HepG2 (cell line): ENCODE results near the gene LIPT1. TPM values are rescaled to one million over a fixed set of nuclear protein-coding genes. Genes with fewer than 3 reads are reported as not detected.
A peak's percentile ranks its signal among the peaks of the same experiment; 100 is the strongest.

Source experiments
- AKAP8 ChIP-seq: sonication (generic); formaldehyde crosslinking; IDR thresholded peaks from 2 replicates; pipeline ENCODE4 v1.5.1; 2020; ENCODE audit warnings: mild to moderate bottlenecking, missing genetic modification reagents
- CEBPB ChIP-seq: IDR thresholded peaks from 2 replicates; pipeline ENCODE4 v1.6.1; 2011; ENCODE audit warnings: low read depth, low read length, improper control_type of control experiment, borderline replicate concordance
- CHD2 ChIP-seq: IDR thresholded peaks from 2 replicates; pipeline ENCODE4 v1.6.1; 2011; ENCODE audit warnings: low read depth, low read length, improper control_type of control experiment
- CREB1 ChIP-seq, 2 experiments: fragments of 450-650 bp in 1 of 2; IDR thresholded peaks; 2 replicates each; pipeline ENCODE4 v1.6.1; 2016 to 2017; ENCODE audit warnings: control low read depth in 1 of 2, mild to moderate bottlenecking in 1 of 2, missing compliant biosample characterization in 1 of 2, missing genetic modification characterization in 1 of 2
- FOXC1 ChIP-seq: sonication (generic); formaldehyde crosslinking; IDR thresholded peaks from 2 replicates; pipeline ENCODE4 v1.8.0; 2022; ENCODE audit warnings: mild to moderate bottlenecking, missing genetic modification reagents, borderline replicate concordance
- HDAC1 ChIP-seq: sonication (generic); formaldehyde crosslinking; IDR thresholded peaks from 2 replicates; pipeline ENCODE4 v1.5.1; 2020; ENCODE audit warnings: mild to moderate bottlenecking, missing genetic modification reagents
- MTF1 ChIP-seq: sonication (generic); formaldehyde crosslinking; IDR thresholded peaks from 2 replicates; pipeline ENCODE4 v1.5.0; 2020; ENCODE audit warnings: missing genetic modification reagents
- NFE2L1 ChIP-seq: sonication (generic); formaldehyde crosslinking; IDR thresholded peaks from 2 replicates; pipeline ENCODE4 v1.4.0; 2020; ENCODE audit warnings: missing genetic modification reagents, mild to moderate bottlenecking, borderline replicate concordance
- NFRKB ChIP-seq: fragments of 450-650 bp; IDR thresholded peaks from 2 replicates; pipeline ENCODE4 v1.6.1; 2017
- PHF20 ChIP-seq: sonication (generic); formaldehyde crosslinking; IDR thresholded peaks from 2 replicates; pipeline ENCODE4 v1.5.0; 2020; ENCODE audit warnings: mild to moderate bottlenecking, missing genetic modification reagents
- PLSCR1 ChIP-seq: sonication (generic); formaldehyde crosslinking; IDR thresholded peaks from 2 replicates; pipeline ENCODE4 v1.5.0; 2020; ENCODE audit warnings: missing genetic modification reagents, mild to moderate bottlenecking, borderline replicate concordance
- RBAK ChIP-seq: sonication (generic); formaldehyde crosslinking; IDR thresholded peaks from 2 replicates; pipeline ENCODE4 v1.5.1; 2020; ENCODE audit warnings: mild to moderate bottlenecking, missing genetic modification reagents
- REXO4 ChIP-seq: sonication (generic); formaldehyde crosslinking; IDR thresholded peaks from 2 replicates; pipeline ENCODE4 v1.8.0; 2022; ENCODE audit warnings: missing genetic modification reagents, mild to moderate bottlenecking, borderline replicate concordance
- SMAD1 ChIP-seq: sonication (generic); formaldehyde crosslinking; IDR thresholded peaks from 2 replicates; pipeline ENCODE4 v1.4.0; 2020; ENCODE audit warnings: missing genetic modification reagents, low read depth, mild to moderate bottlenecking, borderline replicate concordance
- TBL1XR1 ChIP-seq: fragments of 150-350 bp; IDR thresholded peaks from 2 replicates; pipeline ENCODE4 v1.6.1; 2014; ENCODE audit warnings: borderline replicate concordance, low read length; ENCODE audit not compliant: partially characterized antibody
- ZBTB1 ChIP-seq: sonication (generic); formaldehyde crosslinking; IDR thresholded peaks from 2 replicates; pipeline ENCODE4 v1.4.0; 2020; ENCODE audit warnings: missing genetic modification reagents, borderline replicate concordance
- ZFP90 ChIP-seq: sonication (generic); formaldehyde crosslinking; IDR thresholded peaks from 2 replicates; pipeline ENCODE4 v1.8.0; 2022; ENCODE audit warnings: missing genetic modification reagents, mild to moderate bottlenecking, inconsistent platforms, borderline replicate concordance
- ZNF329 ChIP-seq: sonication (generic); formaldehyde crosslinking; IDR thresholded peaks from 2 replicates; pipeline ENCODE4 v1.9.0; 2021; ENCODE audit warnings: low read depth, mild to moderate bottlenecking, missing genetic modification reagents
- ZNF451 ChIP-seq: sonication (generic); formaldehyde crosslinking; IDR thresholded peaks from 2 replicates; pipeline ENCODE4 v1.5.0; 2020; ENCODE audit warnings: mild to moderate bottlenecking, missing genetic modification reagents
- ZNF468 ChIP-seq: sonication (generic); formaldehyde crosslinking; IDR thresholded peaks from 2 replicates; pipeline ENCODE4 v1.8.0; 2022; ENCODE audit warnings: mild to moderate bottlenecking, moderate library complexity, missing genetic modification reagents
- ZNF776 ChIP-seq: sonication (generic); formaldehyde crosslinking; IDR thresholded peaks from 2 replicates; pipeline ENCODE4 v1.4.0; 2020; ENCODE audit warnings: mild to moderate bottlenecking, missing genetic modification reagents
- polyA plus RNA-seq, 8 experiments: library from polyadenylated mRNA; depleted of rRNA in 3 of 8; stranded (reverse) in 7 of 8; unstranded in 1 of 8; fragments of >200 nt; fragmentation: Illumina TruSeq in 4 of 8; extraction: Trizol in 4 of 8; gene quantifications; 2 replicates each; pipeline versions ENCODE4 v1.2.1 to v1.2.3, GENCODE V29; 2011 to 2016; ENCODE audit warnings: low read depth in 4 of 8, missing spikeins in 1 of 8, mixed read lengths in 1 of 8; ENCODE audit not compliant: insufficient read depth in 1 of 8
- total RNA-seq, 5 experiments: library from RNA; depleted of rRNA; stranded (reverse); fragments of >200 nt; fragmentation: Illumina TruSeq; extraction: Trizol; gene quantifications; 2 replicates each; pipeline ENCODE4 v1.2.3, GENCODE V29; 2016; ENCODE audit warnings: low read depth in 1 of 5
- TF ChIP-seq, protein P1 (sequence below): sonication (generic); formaldehyde crosslinking; IDR thresholded peaks from 2 replicates; pipeline ENCODE4 v1.5.1; 2020; ENCODE audit warnings: mild to moderate bottlenecking, missing genetic modification reagents, borderline replicate concordance
- TF ChIP-seq, protein P2 (sequence below): sonication (generic); formaldehyde crosslinking; IDR thresholded peaks from 2 replicates; pipeline ENCODE4 v1.4.0; 2020; ENCODE audit warnings: missing genetic modification reagents
- TF ChIP-seq, protein P3 (sequence below): sonication (generic); formaldehyde crosslinking; IDR thresholded peaks from 2 replicates; pipeline ENCODE4 v1.4.0; 2020; ENCODE audit warnings: mild to moderate bottlenecking, missing genetic modification reagents

LIPT1 gene
- total and polyA plus RNA-seq, 2 of the 13 experiments (the other 11 are each of a cell fraction or from before 2014, with no cell fraction given), result 8.0 to 9.6 TPM

GRCh38 chr2:99141110-99142108 lies 13.4 kb upstream of the LIPT1 start, which contains the start of gene C2orf15 (continued):
- TF ChIP-seq ZNF468 (CRISPR knock-in tag) (no peak), RBAK (CRISPR knock-in tag) (peak; percentile 34; the same call in 1 of the 2 replicates), ZFP90 (CRISPR knock-in tag) (peak; percentile 48), ZBTB1 (CRISPR knock-in tag) (no peak; the same call in 1 of the 2 replicates), CHD2 (peak; percentile 85), AKAP8 (peak; percentile 91; the same call in 1 of the 2 replicates), NFRKB (no peak), HDAC1 (peak; percentile 78), ZNF776 (CRISPR knock-in tag) (peak; percentile 60; the same call in 1 of the 2 replicates), PLSCR1 (CRISPR knock-in tag) (no peak), SMAD1 (peak; percentile 68; the same call in 1 of the 2 replicates), TBL1XR1 (peak; percentile 20), NFE2L1 (CRISPR knock-in tag) (no peak), ZNF451 (peak; percentile 93; the same call in 1 of the 2 replicates), REXO4 (CRISPR knock-in tag) (no peak), ZNF329 (CRISPR knock-in tag) (no peak), CEBPB (peak; percentile 63; the same call in 1 of the 2 replicates), FOXC1 (CRISPR knock-in tag) (peak; percentile 90), PHF20 (CRISPR knock-in tag) (peak; percentile 69), MTF1 (CRISPR knock-in tag) (no peak), CREB1 (IDR thresholded peaks at IDR 0.05) (peak; percentile 45), CREB1 (CRISPR knock-in tag; IDR thresholded peaks at IDR 0.05) (peak; percentile 47)
- TF ChIP-seq, protein P1, sequence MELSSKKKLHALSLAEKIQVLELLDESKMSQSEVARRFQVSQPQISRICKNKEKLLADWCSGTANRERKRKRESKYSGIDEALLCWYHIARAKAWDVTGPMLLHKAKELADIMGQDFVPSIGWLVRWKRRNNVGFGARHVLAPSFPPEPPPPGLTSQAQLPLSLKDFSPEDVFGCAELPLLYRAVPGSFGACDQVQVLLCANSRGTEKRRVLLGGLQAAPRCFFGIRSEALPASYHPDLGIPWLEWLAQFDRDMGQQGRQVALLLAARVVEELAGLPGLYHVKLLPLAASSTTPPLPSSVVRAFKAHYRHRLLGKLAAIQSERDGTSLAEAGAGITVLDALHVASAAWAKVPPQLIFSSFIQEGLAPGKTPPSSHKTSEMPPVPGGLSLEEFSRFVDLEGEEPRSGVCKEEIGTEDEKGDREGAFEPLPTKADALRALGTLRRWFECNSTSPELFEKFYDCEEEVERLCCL, result peak; percentile 80; the same call in 1 of the 2 replicates
- TF ChIP-seq, protein P2, sequence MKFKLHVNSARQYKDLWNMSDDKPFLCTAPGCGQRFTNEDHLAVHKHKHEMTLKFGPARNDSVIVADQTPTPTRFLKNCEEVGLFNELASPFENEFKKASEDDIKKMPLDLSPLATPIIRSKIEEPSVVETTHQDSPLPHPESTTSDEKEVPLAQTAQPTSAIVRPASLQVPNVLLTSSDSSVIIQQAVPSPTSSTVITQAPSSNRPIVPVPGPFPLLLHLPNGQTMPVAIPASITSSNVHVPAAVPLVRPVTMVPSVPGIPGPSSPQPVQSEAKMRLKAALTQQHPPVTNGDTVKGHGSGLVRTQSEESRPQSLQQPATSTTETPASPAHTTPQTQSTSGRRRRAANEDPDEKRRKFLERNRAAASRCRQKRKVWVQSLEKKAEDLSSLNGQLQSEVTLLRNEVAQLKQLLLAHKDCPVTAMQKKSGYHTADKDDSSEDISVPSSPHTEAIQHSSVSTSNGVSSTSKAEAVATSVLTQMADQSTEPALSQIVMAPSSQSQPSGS, result 0 out of 2 replicates have a peak, but pooled peaks have one; percentile 37
- TF ChIP-seq, protein P3, sequence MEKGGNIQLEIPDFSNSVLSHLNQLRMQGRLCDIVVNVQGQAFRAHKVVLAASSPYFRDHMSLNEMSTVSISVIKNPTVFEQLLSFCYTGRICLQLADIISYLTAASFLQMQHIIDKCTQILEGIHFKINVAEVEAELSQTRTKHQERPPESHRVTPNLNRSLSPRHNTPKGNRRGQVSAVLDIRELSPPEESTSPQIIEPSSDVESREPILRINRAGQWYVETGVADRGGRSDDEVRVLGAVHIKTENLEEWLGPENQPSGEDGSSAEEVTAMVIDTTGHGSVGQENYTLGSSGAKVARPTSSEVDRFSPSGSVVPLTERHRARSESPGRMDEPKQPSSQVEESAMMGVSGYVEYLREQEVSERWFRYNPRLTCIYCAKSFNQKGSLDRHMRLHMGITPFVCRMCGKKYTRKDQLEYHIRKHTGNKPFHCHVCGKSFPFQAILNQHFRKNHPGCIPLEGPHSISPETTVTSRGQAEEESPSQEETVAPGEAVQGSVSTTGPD (CRISPR knock-in tag), result no peak
